ENCODE measurements around the gene STAP2.
"Not testable (repeated sequence)": the region's sequence is repeated elsewhere in the genome, so short reads cannot be mapped to it uniquely, and the experiment has no call there.

STAP2 gene

DNA sequence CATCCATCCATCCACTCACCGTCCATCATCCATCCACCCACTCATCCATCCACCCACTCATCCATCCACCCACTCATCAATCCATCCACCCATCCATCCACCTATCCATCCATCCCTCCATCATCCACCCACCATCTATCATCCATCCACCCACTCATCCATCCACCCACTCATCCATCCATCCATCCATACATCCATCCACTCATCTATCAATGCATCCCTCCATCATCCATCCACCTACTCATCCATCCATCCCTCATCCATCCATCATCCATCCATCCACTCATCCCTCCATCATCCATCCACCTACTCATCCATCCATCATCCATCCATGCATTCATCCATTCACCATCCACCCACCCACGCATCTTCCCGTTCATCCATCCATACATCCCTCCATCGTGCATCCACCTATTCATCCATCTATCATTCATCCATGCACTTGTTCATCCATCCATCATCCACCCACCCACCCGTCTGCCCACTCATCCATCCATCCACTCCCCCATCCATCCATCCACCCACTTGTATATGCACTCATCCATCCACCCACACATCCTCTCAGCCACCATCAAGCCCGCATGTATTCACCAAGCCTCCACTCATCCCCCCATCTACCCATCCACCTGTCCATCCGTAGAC is 3.6 kb downstream of the STAP2 start:
- H2AK5ac ChIP-seq (ENCODE audit: low read length): no peak overlapping the region
- H3K18ac ChIP-seq (ENCODE audit: low read length): no peak overlapping the region
- no peak overlapping the region for H2AFZ ChIP-seq (ENCODE audit: insufficient read depth, low read length, poor library complexity)
- H3K9me3 ChIP-seq (ENCODE audit: insufficient read depth, low read depth, low read length): peaks cover 4% of the 10 kb centered on the region
- no peak overlapping the region for H3K14ac ChIP-seq (ENCODE audit: low read length)
- H3K4me3 ChIP-seq (ENCODE audit: low read depth, low read length): no peak overlapping the region
- no peak overlapping the region for H3K4me2 ChIP-seq (ENCODE audit: low read length)
- peaks cover 0 to 5% of the 10 kb centered on the region in 2 experiments for H3K4me1 ChIP-seq (ENCODE audit: control insufficient read depth in 1 of 2, insufficient read depth in 2 of 2, low read length in 2 of 2)
- DNase-seq: no peak
- H4K12ac ChIP-seq (ENCODE audit: low read depth, low read length): no peak overlapping the region
- no peak overlapping the region for H2BK12ac ChIP-seq (ENCODE audit: low read length)
- peaks cover 2% of the 10 kb centered on the region for H3K79me2 ChIP-seq (ENCODE audit: control insufficient read depth, insufficient read depth, low read length, poor library complexity)
- H3K36me3 ChIP-seq (ENCODE audit: control insufficient read depth in 1 of 2, insufficient read depth in 2 of 2, low read length in 2 of 2): peaks cover 3% of the 10 kb centered on the region in 2 experiments
- peaks cover 7% of the 10 kb centered on the region for H3K79me1 ChIP-seq (ENCODE audit: low read length)
- H4K91ac ChIP-seq (ENCODE audit: low read depth, low read length): no peak overlapping the region
- 100% methylated on average over 4 of the region's 7 CpGs for WGBS (ENCODE audit: extremely low coverage, insufficient coverage, insufficient read length)
- H3K9ac ChIP-seq (ENCODE audit: low read length): no peak overlapping the region
- no peaks in the 10 kb centered on the region for H3K27me3 ChIP-seq (ENCODE audit: insufficient read depth, low read length)
- no peak overlapping the region for H4K8ac ChIP-seq (ENCODE audit: low read depth, low read length)
- H3K27ac ChIP-seq (ENCODE audit: low read depth, low read length): no peak overlapping the region
- H3K23ac ChIP-seq (ENCODE audit: low read length): no peak overlapping the region
- H2BK5ac ChIP-seq (ENCODE audit: low read depth, low read length, poor library complexity): no peak overlapping the region
- H2BK120ac ChIP-seq (ENCODE audit: insufficient read depth, low read length, poor library complexity): no peak overlapping the region
- no peak overlapping the region for H3K4ac ChIP-seq (ENCODE audit: low read depth, low read length)

DNA sequence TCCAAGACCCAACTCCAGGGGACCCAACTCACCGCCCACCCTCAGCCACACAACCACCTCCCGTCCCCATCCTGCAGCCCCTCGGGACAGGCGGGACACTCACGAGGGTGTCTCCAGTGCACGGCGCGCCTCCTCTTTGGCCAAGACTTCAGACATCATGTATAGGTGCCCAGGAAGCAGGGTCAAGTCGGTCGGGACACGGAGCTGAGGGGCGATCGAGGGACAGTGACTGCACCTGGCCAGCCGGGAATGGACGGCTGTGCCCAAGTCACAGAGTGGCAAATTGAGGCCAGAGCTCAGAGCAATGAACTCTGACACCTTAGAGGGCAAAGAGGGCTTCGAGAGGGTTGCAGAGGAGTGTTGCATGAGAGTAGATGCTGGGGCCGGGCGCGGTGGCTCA is 8.8 kb downstream of the STAP2 start:
- Histone ChIP-seq H3K4me3 (ENCODE audit: low read depth, low read length) (no peak overlapping the region), H3K4me2 (ENCODE audit: low read length) (no peak overlapping the region), H2AK5ac (ENCODE audit: low read length) (no peak overlapping the region), H3K27me3 (ENCODE audit: insufficient read depth, low read length) (no peaks in the 10 kb centered on the region), H2BK120ac (ENCODE audit: insufficient read depth, low read length, poor library complexity) (no peak overlapping the region), H3K9ac (ENCODE audit: low read length) (no peak overlapping the region), H3K79me2 (ENCODE audit: control insufficient read depth, insufficient read depth, low read length, poor library complexity) (no peaks in the 10 kb centered on the region), H4K8ac (ENCODE audit: low read depth, low read length) (no peak overlapping the region), H2BK12ac (ENCODE audit: low read length) (no peak overlapping the region), H3K23ac (ENCODE audit: low read length) (no peak overlapping the region), H3K9me3 (ENCODE audit: insufficient read depth, low read depth, low read length) (peaks cover 12% of the 10 kb centered on the region), H4K91ac (ENCODE audit: low read depth, low read length) (no peak overlapping the region), H3K36me3 (ENCODE audit: control insufficient read depth in 1 of 2, insufficient read depth in 2 of 2, low read length in 2 of 2) (peaks cover 5 to 6% of the 10 kb centered on the region in 2 experiments), H2AFZ (ENCODE audit: insufficient read depth, low read length, poor library complexity) (no peak overlapping the region), H3K4me1 (ENCODE audit: control insufficient read depth in 1 of 2, insufficient read depth in 2 of 2, low read length in 2 of 2) (peaks cover 13 to 15% of the 10 kb centered on the region in 2 experiments), H3K27ac (ENCODE audit: low read depth, low read length) (no peak overlapping the region), H3K14ac (ENCODE audit: low read length) (no peak overlapping the region), H3K79me1 (ENCODE audit: low read length) (no peaks in the 10 kb centered on the region), H4K12ac (ENCODE audit: low read depth, low read length) (no peak overlapping the region), H3K18ac (ENCODE audit: low read length) (no peak overlapping the region), H3K4ac (ENCODE audit: low read depth, low read length) (no peak overlapping the region), H2BK5ac (ENCODE audit: low read depth, low read length, poor library complexity) (no peak overlapping the region)
- no CpG with 5 or more reads among the region's 19 CpGs for WGBS (ENCODE audit: extremely low coverage, insufficient coverage, insufficient read length)
- no peak for DNase-seq

DNA sequence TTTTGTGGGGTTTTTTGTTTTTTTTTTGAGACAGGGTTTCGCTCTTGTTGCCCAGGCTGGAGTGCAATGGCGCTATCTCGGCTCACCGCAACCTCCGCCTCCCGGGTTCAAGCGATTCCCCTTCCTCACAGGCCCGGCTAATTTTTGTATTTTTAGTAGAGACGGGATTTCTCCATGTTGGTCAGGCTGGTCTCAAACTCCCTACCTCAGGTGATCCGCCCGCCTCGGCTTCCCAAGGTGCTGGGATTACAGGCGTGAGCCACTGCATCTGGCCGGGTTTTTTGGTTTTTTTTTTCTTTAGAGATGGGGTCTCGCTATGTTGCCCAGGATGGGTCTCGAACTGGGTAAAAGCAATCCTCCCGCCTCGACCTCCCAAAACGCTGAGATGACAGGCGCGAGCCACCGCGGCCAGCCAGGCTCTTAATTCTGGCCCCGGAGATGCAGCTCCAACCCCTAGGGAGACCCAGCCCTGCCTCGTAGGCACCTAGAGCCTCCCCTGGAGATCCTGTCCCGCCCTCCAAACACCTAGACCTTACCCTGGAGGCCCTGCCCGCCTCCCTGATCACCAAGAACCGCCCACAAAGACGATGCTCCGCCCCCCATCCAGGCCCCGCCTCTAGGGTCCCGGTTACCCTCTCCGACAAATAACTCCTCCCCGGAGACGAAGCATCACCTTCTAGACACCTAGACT is 9.5 kb downstream of the STAP2 start:
- no CpG with 5 or more reads among the region's 35 CpGs for WGBS (ENCODE audit: extremely low coverage, insufficient coverage, insufficient read length)
- H3K4me3 ChIP-seq (ENCODE audit: low read depth, low read length): not testable (repeated sequence)

DNA sequence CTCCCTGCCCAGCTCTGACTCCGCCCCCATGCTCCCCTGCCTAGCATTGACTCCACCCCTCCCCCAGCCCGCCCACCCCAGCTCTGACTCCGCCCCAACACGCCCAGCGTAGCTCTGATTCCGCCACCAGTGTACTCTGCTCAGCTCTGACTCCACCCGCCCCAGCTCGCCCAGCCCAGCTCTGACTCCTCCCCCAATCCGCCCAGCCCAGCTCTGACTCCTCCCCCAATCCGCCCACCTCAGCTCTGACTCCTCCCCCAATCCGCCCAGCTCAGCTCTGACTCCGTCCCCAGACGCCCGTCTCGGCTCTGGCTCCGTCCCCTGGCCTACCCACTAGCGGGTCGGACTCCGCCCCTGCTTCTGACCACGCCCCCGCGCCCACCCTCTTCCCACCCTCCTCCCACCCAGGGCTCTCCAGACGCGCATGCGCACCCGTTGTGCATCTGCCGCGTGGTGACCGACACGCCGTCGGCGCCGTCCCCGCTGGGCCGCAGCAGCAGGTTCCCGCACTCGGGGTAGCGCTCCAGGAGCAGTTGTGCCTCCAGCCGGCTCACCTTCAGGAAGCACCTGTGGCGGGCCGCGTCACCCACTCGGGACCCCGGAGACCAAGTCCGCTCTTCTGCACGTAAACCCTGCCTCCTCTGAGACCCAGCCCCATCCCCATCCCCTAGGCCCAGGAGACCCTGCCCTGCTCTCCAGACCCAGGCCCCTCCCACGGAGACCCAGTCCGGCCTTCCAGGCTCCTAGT is 10.2 kb downstream of the STAP2 start:
- no peaks in the 10 kb centered on the region for H3K27me3 ChIP-seq (ENCODE audit: insufficient read depth, low read length)
- H2BK120ac ChIP-seq (ENCODE audit: insufficient read depth, low read length, poor library complexity): no peak overlapping the region
- H3K23ac ChIP-seq (ENCODE audit: low read length): no peak overlapping the region
- no peaks in the 10 kb centered on the region for H3K79me2 ChIP-seq (ENCODE audit: control insufficient read depth, insufficient read depth, low read length, poor library complexity)
- WGBS (ENCODE audit: extremely low coverage, insufficient coverage, insufficient read length): no CpG with 5 or more reads among the region's 49 CpGs
- H4K8ac ChIP-seq (ENCODE audit: low read depth, low read length): peak overlapping the region; percentile 42
- H3K4me3 ChIP-seq (ENCODE audit: low read depth, low read length): peak overlapping the region; percentile 75
- H4K91ac ChIP-seq (ENCODE audit: low read depth, low read length): no peak overlapping the region
- peaks cover 13 to 15% of the 10 kb centered on the region in 2 experiments for H3K4me1 ChIP-seq (ENCODE audit: control insufficient read depth in 1 of 2, insufficient read depth in 2 of 2, low read length in 2 of 2)
- H2AK5ac ChIP-seq (ENCODE audit: low read length): no peak overlapping the region
- no peak overlapping the region for H2BK12ac ChIP-seq (ENCODE audit: low read length)
- peak overlapping the region; percentile 51 for H3K18ac ChIP-seq (ENCODE audit: low read length)
- peaks cover 10% of the 10 kb centered on the region for H3K9me3 ChIP-seq (ENCODE audit: insufficient read depth, low read depth, low read length)
- no peak overlapping the region for H3K14ac ChIP-seq (ENCODE audit: low read length)
- no peaks in the 10 kb centered on the region for H3K79me1 ChIP-seq (ENCODE audit: low read length)
- H2BK5ac ChIP-seq (ENCODE audit: low read depth, low read length, poor library complexity): no peak overlapping the region
- peaks cover 2 to 9% of the 10 kb centered on the region in 2 experiments for H3K36me3 ChIP-seq (ENCODE audit: control insufficient read depth in 1 of 2, insufficient read depth in 2 of 2, low read length in 2 of 2)
- H4K12ac ChIP-seq (ENCODE audit: low read depth, low read length): no peak overlapping the region
- H2AFZ ChIP-seq (ENCODE audit: insufficient read depth, low read length, poor library complexity): peak overlapping the region; percentile 82
- peak overlapping the region; percentile 31 for H3K4ac ChIP-seq (ENCODE audit: low read depth, low read length)
- peak; percentile 77 to 95 for DNase-seq
- H3K4me2 ChIP-seq (ENCODE audit: low read length): peak overlapping the region; percentile 96
- no peak overlapping the region for H3K27ac ChIP-seq (ENCODE audit: low read depth, low read length)
- H3K9ac ChIP-seq (ENCODE audit: low read length): peak overlapping the region; percentile 77

More for the DNA sequence above, 9.5 kb downstream of the STAP2 start:
- not testable (repeated sequence) for H2AK5ac ChIP-seq (ENCODE audit: low read length); H4K91ac ChIP-seq (ENCODE audit: low read depth, low read length); H2BK5ac ChIP-seq (ENCODE audit: low read depth, low read length, poor library complexity); H3K14ac ChIP-seq (ENCODE audit: low read length); H3K23ac ChIP-seq (ENCODE audit: low read length); H2BK12ac ChIP-seq (ENCODE audit: low read length); H2BK120ac ChIP-seq (ENCODE audit: insufficient read depth, low read length, poor library complexity); H3K9ac ChIP-seq (ENCODE audit: low read length); H4K8ac ChIP-seq (ENCODE audit: low read depth, low read length); H4K12ac ChIP-seq (ENCODE audit: low read depth, low read length); H3K79me2 ChIP-seq (ENCODE audit: control insufficient read depth, insufficient read depth, low read length, poor library complexity); H3K18ac ChIP-seq (ENCODE audit: low read length); H3K4ac ChIP-seq (ENCODE audit: low read depth, low read length); H3K9me3 ChIP-seq (ENCODE audit: insufficient read depth, low read depth, low read length); H3K79me1 ChIP-seq (ENCODE audit: low read length); H3K27ac ChIP-seq (ENCODE audit: low read depth, low read length); H3K36me3 ChIP-seq (ENCODE audit: control insufficient read depth in 1 of 2, insufficient read depth in 2 of 2, low read length in 2 of 2); H3K27me3 ChIP-seq (ENCODE audit: insufficient read depth, low read length)
- peak overlapping the region; percentile 82 for H2AFZ ChIP-seq (ENCODE audit: insufficient read depth, low read length, poor library complexity)
- DNase-seq: peak in 1 of 2 donors; percentile 39
- peaks cover 13 to 15% of the 10 kb centered on the region in 2 experiments for H3K4me1 ChIP-seq (ENCODE audit: control insufficient read depth in 1 of 2, insufficient read depth in 2 of 2, low read length in 2 of 2)
- H3K4me2 ChIP-seq (ENCODE audit: low read length): peak overlapping the region; percentile 96
